OCI-LY7 (cell line): Measurements from ENCODE around the gene REXO1. TPM values are rescaled to one million over a fixed set of nuclear protein-coding genes. Genes with fewer than 3 reads are reported as not detected.

Source experiments
- BruUV-seq: library from RNA; stranded (reverse); fragments of 400-500 nt; replicated peaks from 2 replicates; lab custom pipeline; 2021; lab: Mats Ljungman, UMichigan
- CTCF ChIA-PET: fragments of 300-600 bp; sonication (Branson Sonifier 250); formaldehyde crosslinking; loops from one replicate; lab custom pipeline; 2022; ENCODE audit warnings: antibody characterized with exemption; ENCODE audit not compliant: unreplicated experiment; lab: Charles Lee
- POLR2A ChIA-PET: fragments of 300-600 bp; sonication (Branson Sonifier 250); formaldehyde crosslinking; loops from one replicate; lab custom pipeline; 2022; ENCODE audit warnings: antibody characterized with exemption; lab: Charles Lee
- DNase-seq: peaks from one replicate; pipeline ENCODE4 v3.0.0-alpha.2; 2015; ENCODE audit warnings: low spot score
- H2AFZ ChIP-seq: fragments of 200-600 bp; sonication (generic), shearing (Covaris generic); 2 replicates; pipeline ENCODE4 v1.6.1; 2014; ENCODE audit warnings: mild to moderate bottlenecking, antibody characterized with exemption, low read length, moderate library complexity
- H3K27ac ChIP-seq: fragments of 200-600 bp; sonication (generic); 2 replicates; pipeline ENCODE4 v1.5.1; 2014; ENCODE audit warnings: mixed run types, low read depth, mild to moderate bottlenecking, moderate library complexity, low read length, inconsistent platforms; ENCODE audit not compliant: poor library complexity, severe bottlenecking
- H3K36me3 ChIP-seq: fragments of 200-600 bp; sonication (generic); 2 replicates; pipeline ENCODE4 v1.6.1; 2014; ENCODE audit warnings: mild to moderate bottlenecking, antibody characterized with exemption, low read length, moderate library complexity, mixed read lengths; ENCODE audit not compliant: insufficient read depth
- H3K4me1 ChIP-seq: fragments of 200-600 bp; sonication (generic); 2 replicates; pipeline ENCODE4 v1.5.1; 2014; ENCODE audit warnings: mild to moderate bottlenecking, low read length; ENCODE audit not compliant: insufficient read depth, poor library complexity, severe bottlenecking
- H3K4me2 ChIP-seq: fragments of 200-600 bp; sonication (generic); 2 replicates; pipeline ENCODE4 v1.6.1; 2014; ENCODE audit warnings: mild to moderate bottlenecking, low read length
- H3K4me3 ChIP-seq: fragments of 200-600 bp; sonication (generic); 2 replicates; pipeline ENCODE4 v1.5.1; 2014; ENCODE audit warnings: mild to moderate bottlenecking, low read depth, low read length; ENCODE audit not compliant: poor library complexity, severe bottlenecking
- H3K79me2 ChIP-seq: fragments of 200-600 bp; sonication (generic); 2 replicates; pipeline ENCODE4 v1.6.1; 2016; ENCODE audit warnings: low read depth, mild to moderate bottlenecking, low read length, moderate library complexity, mixed read lengths; ENCODE audit not compliant: insufficient read depth
- H3K9me2 ChIP-seq: fragments of 200-600 bp; sonication (generic); 2 replicates; pipeline ENCODE4 v1.6.1; 2016; ENCODE audit warnings: mild to moderate bottlenecking, low read length, mixed read lengths; ENCODE audit not compliant: insufficient read depth
- H3K9me3 ChIP-seq: fragments of 200-600 bp; sonication (generic); 2 replicates; pipeline ENCODE4 v1.6.1; 2014; ENCODE audit warnings: mild to moderate bottlenecking, mixed run types, low read length, mixed read lengths
- H4K20me1 ChIP-seq: fragments of 200-600 bp; sonication (generic); 2 replicates; pipeline ENCODE4 v1.6.1; 2014; ENCODE audit warnings: mild to moderate bottlenecking, antibody characterized with exemption, low read length, moderate library complexity, mixed read lengths; ENCODE audit not compliant: insufficient read depth
- CTCF ChIP-seq: fragments of 200-600 bp; sonication (generic); conservative IDR thresholded peaks from 2 replicates; pipeline ENCODE4 v1.5.1; 2014; ENCODE audit warnings: mild to moderate bottlenecking, antibody characterized with exemption, low read length, moderate library complexity, mixed read lengths
- EZH2phosphoT487 ChIP-seq: fragments of 200-600 bp; sonication (generic); IDR thresholded peaks from 2 replicates; pipeline ENCODE4 v1.6.1; 2018; ENCODE audit warnings: low read depth, borderline replicate concordance, mild to moderate bottlenecking, mixed run types, antibody characterized with exemption, low read length, moderate library complexity, mixed read lengths
- intact Hi-C: fragments of 100-400 bp; cut with micrococcal nuclease; formaldehyde crosslinking; loops from one replicate; pipeline ENCODE4 v1.10.0; 2022; ENCODE audit not compliant: unreplicated experiment
- total RNA-seq, 2 experiments: library from RNA; depleted of rRNA in 1 of 2; stranded (reverse); fragments of >200 nt in 1 of 2; shearing (Covaris generic) in 1 of 2; gene quantifications; 2 replicates each; pipeline ENCODE4 v1.2.3, GENCODE V29; 2014 to 2022

REXO1 gene
- total RNA-seq, 2 experiments from 2014 or later: 24.0 to 52.8 TPM

GRCh38 chr19:1845125-1845515 lies 3.2 kb downstream of the REXO1 start:
- BruUV-seq: no TSS peak
- peaks cover 71% of the 10 kb centered on the region for H3K79me2 ChIP-seq
- H3K27ac ChIP-seq: no peak overlapping the region
- H3K9me3 ChIP-seq: no peaks in the 10 kb centered on the region
- no peak for DNase-seq
- H3K4me3 ChIP-seq: no peak overlapping the region
- intact Hi-C loops: no loop called here
- no peak for TF ChIP-seq EZH2phosphoT487
- TF ChIP-seq CTCF: no peak
- no peak overlapping the region for H3K4me2 ChIP-seq
- no peaks in the 10 kb centered on the region for H3K9me2 ChIP-seq
- H4K20me1 ChIP-seq: peaks cover 17% of the 10 kb centered on the region
- ChIA-PET CTCF (no interaction called here), POLR2A (no interaction called here)
- peaks cover 19% of the 10 kb centered on the region for H3K4me1 ChIP-seq
- no peak overlapping the region for H2AFZ ChIP-seq
- peaks cover 22% of the 10 kb centered on the region; the same call in 1 of the 2 replicates for H3K36me3 ChIP-seq

- CTCF ChIA-PET: no interaction called here
- no peak overlapping the region for H3K4me2 ChIP-seq
- peaks cover 19% of the 10 kb centered on the region for H3K4me1 ChIP-seq
- peaks cover 13% of the 10 kb centered on the region for H4K20me1 ChIP-seq
- H3K9me3 ChIP-seq: no peaks in the 10 kb centered on the region
- no peak overlapping the region for H3K27ac ChIP-seq
- TF ChIP-seq CTCF (no peak), EZH2phosphoT487 (no peak)
- no peaks in the 10 kb centered on the region for H3K9me2 ChIP-seq
- H2AFZ ChIP-seq: no peak overlapping the region
- no peak for DNase-seq
- intact Hi-C loops: no loop called here
- POLR2A ChIA-PET: no interaction called here
- H3K79me2 ChIP-seq: peaks cover 75% of the 10 kb centered on the region
- H3K36me3 ChIP-seq: peaks cover 27% of the 10 kb centered on the region; the same call in 1 of the 2 replicates
- BruUV-seq: no TSS peak
- no peak overlapping the region for H3K4me3 ChIP-seq
Measured at GRCh38 chr19:1844513-1845124, 3.7 kb downstream of the REXO1 start.

- H3K79me2 ChIP-seq: peaks cover 75% of the 10 kb centered on the region
- ChIA-PET POLR2A (no interaction called here), CTCF (no interaction called here)
- H4K20me1 ChIP-seq: peaks cover 13% of the 10 kb centered on the region
- peaks cover 13% of the 10 kb centered on the region for H3K4me1 ChIP-seq
- TF ChIP-seq CTCF (peak; percentile 21; the same call in 1 of the 2 replicates), EZH2phosphoT487 (no peak)
- peaks cover 32% of the 10 kb centered on the region; the same call in 1 of the 2 replicates for H3K36me3 ChIP-seq
- H3K9me3 ChIP-seq: no peaks in the 10 kb centered on the region
- no peak overlapping the region for H2AFZ ChIP-seq
- no peak overlapping the region for H3K27ac ChIP-seq
- no peak for DNase-seq
- no peak overlapping the region for H3K4me3 ChIP-seq
- no peak overlapping the region for H3K4me2 ChIP-seq
- H3K9me2 ChIP-seq: no peaks in the 10 kb centered on the region
- intact Hi-C loops: no loop called here
- no TSS peak for BruUV-seq
Measured at GRCh38 chr19:1843646-1844394, 4.5 kb downstream of the REXO1 start.
